HG03469 (cell line): Measurements from ENCODE around the gene ANTXR2.
"Not testable (repeated sequence)": the region's sequence is repeated elsewhere in the genome, so short reads cannot be mapped to it uniquely, and the experiment has no call there.

ENCODE experiments used
- ATAC-seq: cut with Tn5 transposase; IDR thresholded peaks from one replicate; pipeline ENCODE4 v1.9.1; 2021; ENCODE audit warnings: mild to moderate bottlenecking, moderate library complexity, moderate number of reproducible peaks; ENCODE audit not compliant: unreplicated experiment

Gene ANTXR2

DNA sequence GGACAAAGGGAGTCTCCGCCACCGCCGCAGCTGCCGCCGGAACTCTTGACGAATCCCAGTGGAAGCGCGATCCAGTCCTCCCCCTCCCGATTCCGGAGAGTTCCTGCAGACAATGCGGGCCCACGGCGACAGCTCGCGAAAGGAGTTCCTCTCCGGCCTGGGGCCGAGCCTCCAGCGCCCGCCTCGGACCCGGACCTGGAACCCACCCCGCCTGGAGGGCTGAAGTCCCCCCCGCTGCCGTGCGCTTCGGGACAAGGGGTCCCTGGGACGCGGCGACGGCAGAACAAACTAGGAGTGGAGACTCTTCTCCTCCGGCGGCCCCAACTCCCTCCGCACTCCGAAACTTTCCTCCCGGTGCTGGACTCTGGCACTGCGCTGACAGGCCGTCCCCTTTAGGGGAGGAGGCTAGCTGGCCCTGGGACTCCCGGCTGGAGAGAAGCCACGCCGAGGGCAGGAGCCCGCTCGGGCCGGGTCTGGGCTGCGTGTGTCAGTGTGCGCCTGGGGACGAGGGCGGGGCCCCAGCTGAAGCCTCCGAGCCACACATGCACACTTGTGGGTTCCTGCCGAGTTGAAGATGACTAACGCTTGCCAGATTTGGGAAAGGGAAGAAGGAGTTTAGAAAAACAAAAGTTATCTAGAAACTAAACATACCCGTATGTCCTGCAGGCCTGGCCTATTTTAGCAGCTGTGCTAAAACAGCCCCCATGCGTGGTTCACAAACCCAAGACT lies at the start of gene ANTXR2:
TSS of gene ANTXR2 (minus strand) at position 486 of the 729 bp plus-strand sequence. CDS start 669 bp downstream, outside the sequence.
- peak; percentile 50 for ATAC-seq

DNA sequence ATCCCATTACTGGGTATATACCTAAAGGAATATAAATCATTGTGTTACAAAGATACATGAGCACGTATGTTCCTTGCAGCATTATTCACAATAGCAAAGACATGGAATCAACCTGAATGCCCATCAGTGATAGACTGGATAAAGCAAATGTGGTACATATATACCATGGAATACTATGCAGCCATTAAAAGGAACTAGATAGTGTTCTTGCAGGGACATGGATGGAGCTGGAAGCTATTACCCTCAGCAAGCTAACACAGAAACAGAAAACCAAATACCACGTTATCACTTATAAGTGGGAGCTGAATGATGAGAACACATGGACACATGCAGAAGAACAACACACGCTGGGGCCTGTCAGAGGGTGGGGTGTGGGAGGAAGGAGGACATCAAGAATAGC lies 48.8 kb upstream of the ANTXR2 start:
- ATAC-seq = not testable (repeated sequence)

DNA sequence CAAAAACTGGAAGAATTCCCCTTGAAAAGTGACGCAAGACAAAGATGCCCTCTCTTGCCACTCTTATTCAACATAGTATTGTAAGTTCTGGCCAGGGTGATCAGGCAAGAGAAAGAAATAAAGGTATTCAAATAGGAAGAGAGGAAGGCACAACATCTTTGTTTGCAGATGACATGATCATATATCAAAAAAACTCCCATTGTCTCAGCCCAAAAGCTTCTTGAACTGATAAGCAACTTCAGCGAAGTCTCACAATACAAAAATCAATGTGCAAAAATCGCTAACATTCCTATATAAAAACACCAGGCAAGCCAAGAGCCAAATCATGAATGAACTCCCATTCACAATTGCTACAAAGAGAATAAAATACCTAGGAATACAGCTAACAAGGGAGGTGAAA lies 46.6 kb upstream of the ANTXR2 start:
- not testable (repeated sequence) for ATAC-seq

DNA sequence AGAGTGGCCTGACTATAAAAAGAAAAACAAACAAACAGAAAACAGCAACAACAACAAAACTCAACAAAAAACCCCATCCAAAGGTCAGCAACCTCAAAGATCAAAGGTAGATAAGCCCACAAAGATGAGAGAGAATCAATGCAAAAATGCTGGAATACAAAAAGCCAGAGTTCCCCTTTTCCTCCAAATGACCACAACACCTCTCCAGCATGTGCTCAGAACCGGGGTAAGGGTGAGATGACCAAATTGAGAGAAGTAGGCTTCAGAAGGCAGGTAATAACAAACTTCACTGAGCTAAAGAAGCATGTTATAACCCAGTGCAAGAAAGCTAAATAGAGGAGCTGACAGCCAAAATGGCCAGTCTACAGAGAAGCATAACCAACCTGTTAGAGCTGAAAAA lies 43.5 kb upstream of the ANTXR2 start:
- ATAC-seq = no peak

DNA sequence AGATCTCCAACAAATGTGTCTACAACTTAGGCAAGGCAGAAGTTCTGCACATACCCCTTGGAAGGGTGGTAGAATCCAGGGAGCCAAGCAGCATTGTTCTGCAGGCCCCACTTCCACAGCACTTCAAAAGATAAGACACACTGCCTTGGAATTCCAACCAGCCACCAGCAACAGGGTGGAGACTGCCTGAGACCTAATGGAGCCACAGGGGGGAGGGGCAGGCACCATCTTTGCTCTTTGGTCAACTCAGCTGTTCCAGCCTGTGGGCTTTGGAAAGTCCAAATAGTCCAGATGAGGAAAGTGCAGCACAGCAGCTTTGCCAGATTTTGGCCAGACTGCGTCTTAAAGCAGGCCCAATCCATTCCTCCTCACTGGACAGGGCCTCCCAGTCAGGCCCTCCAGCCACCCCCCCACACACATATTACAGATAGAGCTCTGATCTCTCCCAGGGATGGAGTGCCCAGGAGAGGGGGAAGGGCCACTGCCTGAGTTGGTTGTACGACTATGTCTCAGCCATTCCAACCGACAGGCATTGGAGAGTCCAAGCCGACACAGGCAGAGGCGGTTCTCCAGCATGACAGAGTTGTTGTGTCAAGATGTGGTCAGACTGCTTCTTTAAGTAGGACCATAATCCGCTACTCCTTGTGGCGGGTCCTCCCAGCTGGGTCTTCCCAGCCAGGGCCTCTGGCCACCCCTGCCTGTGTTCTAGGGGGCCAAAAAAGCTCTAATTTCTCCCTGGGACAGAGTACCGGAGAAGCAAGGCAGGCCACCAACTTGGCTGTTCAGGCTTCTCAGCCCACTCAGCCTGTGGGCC lies 42.5 kb upstream of the ANTXR2 start:
- no peak for ATAC-seq

DNA sequence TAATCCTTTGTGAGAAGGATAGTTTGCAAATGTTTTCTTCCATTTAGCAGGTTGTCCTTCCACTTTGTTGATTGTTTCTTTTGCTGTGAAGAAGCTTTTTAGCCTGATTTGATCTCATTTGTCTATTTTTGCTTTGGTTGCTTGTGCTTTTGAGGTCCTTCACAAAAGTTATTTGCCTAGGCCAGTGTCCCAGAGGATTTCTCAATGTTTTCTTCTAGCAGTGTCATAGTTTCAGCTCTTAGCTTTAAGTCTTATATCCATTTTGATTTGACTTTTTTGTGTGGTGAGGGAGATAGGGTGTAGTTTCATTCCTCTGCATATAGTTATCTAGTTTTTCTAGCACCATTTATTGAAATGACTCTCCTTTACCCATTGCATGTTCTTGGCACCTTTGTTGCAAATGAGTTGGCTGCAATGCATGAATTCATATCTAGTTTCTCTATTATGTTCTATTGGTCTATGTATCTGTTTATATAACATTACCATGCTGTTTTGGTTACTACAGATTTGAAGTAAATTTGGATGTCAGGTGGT lies 41.8 kb upstream of the ANTXR2 start:
- ATAC-seq = no peak

DNA sequence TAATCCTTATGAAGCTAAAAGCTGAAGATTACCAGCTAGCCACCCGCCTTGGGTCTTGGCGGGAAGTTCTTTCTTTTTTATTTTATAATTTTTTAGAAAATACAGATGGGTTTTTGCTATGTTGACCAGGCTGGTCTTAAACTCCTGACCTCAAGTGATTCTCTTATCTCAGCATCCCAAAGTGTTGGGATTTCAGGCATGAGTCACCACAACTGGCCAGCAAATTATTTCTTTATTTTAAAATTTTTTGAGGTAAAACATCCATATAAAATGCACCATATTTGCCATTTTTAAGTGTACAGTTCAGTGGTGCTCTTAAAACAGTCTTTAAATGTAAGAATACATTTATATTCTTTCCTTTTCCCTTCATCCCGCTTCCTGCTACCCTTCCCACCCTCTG lies 40.6 kb upstream of the ANTXR2 start:
- no peak for ATAC-seq

DNA sequence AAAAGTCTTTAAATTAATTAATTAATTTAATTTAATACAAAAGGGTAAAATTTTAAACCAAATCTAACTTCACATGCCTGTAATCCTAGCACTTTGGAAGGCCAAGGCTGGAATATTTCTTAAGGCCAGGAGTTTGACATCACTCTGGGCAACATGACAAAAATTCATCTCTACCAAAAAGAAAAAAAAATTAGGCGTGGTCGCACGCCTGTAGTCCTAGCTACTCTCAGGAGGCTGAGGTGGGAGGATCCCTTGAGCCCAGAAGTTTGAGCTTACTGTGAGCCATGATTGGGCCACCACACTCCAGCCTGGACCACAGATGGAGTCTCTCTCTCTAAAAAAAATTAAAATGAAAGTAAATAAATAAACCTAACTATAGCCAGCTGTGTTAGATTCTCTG lies 39.2 kb upstream of the ANTXR2 start:
- ATAC-seq = no peak

DNA sequence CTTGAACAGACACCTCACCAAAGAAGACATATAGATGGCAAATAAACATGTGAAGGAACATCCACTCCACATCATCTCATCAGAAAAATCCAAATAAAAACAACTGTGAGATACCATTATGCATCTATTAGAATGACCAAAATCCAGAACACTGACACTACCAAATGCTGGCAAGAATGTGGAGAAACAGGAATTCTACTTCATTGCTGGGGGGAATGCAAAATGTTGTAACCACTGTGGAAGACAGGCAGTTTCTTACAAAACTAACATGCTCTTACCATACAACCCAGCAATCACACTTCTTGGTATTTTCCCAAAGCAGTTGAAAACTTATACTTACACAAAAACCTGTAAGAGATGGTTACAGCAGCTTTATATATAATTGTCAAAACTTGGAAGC lies 38.2 kb upstream of the ANTXR2 start:
- no peak for ATAC-seq

DNA sequence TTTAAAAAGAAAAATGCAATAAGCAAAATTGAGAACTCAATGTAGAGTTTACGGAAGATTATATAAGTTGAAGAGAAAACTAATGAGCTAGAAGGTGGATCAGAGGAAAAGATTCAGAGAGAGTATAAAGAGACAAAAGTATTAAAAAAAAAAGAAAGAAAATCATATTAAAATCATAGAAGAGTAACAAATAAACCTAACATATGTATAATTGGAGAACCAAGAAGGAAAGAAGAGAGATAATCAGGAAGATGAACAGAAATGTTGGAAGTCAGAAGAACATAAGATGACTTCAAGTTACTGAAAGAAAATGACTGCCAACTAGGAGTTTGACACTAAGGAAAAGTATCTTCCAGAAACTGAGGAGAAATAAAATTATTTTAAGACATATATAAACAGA lies 34.3 kb upstream of the ANTXR2 start:
- ATAC-seq = no peak

DNA sequence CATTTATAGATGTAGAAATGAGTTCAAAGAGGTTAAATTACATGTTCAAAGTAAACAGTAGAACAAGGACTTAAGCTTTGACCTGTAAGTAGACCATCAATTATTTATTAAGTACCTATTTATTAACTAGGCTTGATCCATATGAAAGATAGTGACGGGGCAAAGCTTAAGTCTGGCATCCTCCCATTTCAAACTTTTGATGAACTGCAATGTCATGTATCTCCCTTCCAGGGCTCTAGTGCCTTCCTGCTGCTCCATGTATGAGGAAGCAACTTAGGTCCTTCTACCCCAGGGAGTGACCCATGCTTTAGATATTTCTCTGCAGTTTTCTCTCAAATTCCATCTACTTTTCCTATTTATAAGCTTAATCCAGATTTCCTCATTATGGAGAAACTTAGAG lies 31.9 kb upstream of the ANTXR2 start:
- ATAC-seq = no peak

DNA sequence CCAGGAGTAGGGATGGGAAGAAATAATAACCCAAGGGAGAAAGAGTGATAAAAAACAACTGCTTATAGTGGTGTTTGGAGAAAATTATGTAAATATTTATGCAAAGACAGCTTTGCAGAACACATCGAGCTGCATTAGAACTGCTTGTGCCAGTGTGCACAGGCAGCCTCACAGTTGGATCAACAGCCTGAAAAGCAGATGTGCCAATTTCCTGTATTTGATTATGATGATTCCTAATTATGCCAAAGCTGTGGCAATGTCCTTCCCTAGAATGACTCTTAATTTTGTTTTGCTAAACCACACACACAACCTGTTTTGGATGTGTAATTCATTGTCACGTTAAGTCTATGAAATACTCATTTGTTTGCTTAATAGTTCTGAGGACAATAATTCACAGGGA lies 30.6 kb upstream of the ANTXR2 start:
- no peak for ATAC-seq

DNA sequence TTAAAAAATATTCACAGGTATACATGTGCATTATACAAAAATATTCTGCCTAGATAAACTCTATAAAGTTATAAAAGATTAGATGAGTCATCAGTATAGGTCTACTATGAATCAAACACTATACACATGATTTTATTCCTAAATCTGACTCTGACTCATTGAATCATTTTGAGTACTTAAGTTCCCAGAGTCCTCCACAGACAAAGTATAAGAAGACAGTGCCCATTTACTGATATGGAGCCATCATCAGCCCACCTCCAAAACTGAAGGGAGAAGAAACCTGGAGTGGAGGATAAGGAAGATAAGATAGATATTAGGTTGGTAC lies 28.7 kb upstream of the ANTXR2 start:
- no peak for ATAC-seq

DNA sequence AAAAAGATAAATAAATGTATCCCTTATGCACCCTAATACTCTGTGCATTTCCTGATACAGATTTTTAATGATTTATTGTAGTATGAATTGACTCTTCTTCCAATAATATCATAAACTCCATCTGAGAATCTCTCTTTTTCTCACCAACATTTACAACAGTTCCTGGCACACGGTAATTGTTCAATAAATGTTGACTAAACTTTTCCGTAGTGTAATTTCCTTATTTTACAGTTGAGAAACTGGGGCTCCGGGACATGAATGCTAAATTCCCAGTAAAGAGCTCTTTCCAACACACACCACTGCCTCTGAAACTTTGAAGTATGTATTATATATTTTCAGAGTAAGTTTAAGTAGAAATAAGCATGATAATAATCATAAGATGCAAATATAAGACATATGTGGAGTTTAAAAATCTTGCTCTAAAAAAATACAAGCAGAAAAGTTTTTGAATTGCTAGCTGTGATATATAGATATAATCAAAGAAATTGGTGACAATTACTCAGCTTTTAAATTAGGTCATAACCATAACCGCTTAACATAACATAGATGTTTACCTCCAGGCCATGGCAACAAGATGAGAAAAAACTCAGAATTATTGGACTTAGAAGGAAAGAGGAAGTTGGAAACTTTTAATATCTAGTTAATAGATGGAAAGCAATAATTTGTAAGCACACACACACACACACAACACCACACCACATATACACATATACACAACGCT lies 28.2 kb upstream of the ANTXR2 start:
- ATAC-seq = no peak

DNA sequence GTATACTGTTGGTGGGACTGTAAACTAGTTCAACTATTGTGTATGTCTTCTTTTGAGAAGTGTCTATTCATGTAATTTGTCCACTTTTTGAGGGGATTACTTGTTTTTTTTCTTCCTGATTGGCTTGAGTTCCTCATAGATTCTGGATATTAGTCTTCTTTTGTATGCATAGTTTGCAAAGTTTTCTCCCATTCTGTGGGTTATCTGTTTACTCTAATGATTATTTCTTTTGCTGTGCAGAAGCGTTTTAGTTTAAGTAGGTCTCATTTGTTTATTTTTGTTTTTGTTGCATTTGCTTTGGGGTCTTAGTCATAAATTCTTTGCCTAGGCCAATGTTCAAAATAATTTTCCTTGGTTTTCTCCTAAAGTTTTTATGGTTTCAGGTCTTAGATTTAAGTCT lies 26.6 kb upstream of the ANTXR2 start:
- ATAC-seq = no peak

DNA sequence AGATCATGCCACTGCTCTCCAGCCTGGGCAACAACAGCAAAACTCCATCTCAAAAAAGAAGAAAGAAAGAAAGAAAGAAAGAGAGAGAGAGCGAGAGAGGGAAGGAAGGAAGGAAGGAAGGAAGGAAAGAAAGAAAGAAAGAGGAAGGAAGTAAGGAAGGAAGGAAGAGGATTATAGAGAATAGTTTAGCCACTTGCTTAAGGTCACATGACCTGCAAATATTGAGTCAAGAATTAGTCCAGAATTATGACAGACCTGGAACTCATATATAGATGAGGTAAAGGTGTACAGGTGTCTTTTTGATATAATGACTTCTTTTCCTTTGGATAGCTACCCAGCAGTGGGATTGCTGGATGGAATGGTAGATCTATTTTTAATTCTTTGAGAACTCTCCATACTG lies 25.6 kb upstream of the ANTXR2 start:
- ATAC-seq = no peak

DNA sequence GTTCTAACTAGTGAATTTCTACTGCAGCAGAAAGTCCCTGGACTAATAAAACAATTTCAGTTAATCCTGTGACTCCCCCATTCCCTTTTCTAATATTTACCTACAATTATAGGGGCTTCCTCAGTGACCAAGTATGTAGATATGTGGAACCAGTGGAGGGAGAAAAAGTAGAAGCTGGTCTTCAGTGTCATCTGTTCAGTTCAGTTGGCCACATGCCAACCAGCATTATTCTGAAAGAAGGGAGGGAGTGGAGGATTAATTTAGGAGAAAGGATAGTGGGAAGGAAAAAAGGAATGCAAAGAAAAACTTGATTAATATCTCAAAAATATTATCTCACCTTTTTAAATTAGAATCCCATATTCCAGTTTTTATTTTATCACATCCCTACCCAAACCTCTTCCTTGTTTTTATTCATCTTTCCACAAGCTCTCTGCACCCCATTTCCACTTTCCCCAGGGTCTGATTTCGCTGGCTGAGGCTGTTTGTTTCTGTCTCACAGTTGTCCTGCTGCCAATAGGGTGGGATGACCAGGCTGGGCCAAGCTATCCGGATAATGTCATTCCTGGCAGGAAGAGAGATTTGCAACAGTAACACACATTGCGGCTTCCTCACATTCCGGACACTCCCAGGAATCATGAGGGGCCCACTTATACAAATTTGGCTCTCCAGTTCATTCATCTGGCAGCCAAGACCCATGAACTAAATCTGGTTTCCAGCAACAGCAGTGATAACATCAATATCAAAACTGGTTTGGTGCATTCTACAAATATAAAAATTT lies 24.6 kb upstream of the ANTXR2 start:
- no peak for ATAC-seq

DNA sequence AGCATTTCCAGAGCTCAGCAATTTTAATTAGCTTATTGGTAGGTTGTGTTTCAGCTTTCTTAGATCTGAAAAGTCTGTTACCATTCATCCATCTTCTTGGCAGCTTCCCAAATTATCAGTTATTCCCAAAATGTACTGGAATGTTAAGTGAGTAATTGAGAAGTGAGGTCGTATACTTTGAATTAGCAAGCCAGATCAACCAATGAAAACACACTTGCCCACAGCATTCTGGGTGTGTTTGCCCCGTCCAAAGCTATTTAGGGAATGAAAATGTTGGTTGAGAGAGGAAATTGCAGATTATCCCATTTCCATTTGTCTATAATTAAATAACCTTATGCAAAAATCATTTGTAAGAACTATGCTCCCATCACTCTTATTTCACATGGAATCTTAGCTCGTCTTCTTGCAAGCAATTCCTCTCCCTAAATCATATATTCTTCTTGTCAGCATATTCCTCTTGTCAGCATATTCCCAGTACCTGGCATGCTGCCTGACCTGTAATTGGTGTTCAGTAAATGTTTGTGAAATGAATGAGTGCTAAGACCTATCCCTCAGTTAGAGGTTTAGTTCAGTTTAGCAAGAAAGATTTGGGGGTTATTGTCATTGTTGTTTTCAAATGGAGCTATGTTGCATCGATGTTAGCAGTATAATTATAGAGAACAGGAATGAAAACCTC lies 23.3 kb upstream of the ANTXR2 start:
- no peak for ATAC-seq

DNA sequence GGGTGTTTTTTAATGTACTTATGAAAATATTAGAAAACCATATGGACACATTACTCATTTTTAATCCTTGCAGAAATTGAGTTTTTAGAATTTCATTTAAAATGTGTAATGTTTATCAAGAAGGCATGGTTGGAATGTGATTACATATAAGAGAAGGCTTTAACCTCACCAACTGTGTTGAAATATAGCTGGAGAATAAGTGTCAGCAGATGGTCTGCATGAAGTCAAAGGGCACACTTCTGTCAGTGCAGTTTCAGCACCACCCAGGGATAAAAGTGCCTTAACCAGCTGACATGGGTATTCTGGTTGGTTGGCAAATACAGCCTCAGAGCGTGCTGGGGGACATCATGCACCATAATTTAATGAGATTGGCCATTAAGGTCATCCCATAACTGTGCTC lies 21.2 kb upstream of the ANTXR2 start:
- ATAC-seq = no peak

DNA sequence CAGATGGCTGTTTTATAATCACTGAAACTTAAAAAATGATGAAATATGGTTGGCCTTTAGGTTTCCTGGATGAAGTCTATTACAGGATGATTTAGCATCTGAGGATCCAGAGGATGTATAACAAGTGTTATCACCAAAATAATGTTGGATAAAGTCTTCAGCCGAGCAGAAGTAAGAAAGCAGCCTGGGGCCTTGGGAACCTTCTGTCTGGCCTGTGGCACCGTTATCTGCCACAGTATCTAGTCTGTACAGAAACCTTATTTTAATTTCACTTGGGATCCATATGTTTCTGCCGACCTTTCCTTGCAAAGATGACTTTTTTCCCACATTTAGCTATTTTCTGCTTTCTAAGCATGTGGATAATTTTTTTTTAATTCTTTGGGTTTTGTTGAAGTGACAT lies 20.5 kb upstream of the ANTXR2 start:
- no peak for ATAC-seq
